ENCODE results near the gene OVCA2. TPM values are rescaled to one million over a fixed set of nuclear protein-coding genes. Genes with fewer than 3 reads are reported as not detected.

The OVCA2 gene
- total RNA-seq, 1 donor from 2014 or later: 69.0 TPM

DNA sequence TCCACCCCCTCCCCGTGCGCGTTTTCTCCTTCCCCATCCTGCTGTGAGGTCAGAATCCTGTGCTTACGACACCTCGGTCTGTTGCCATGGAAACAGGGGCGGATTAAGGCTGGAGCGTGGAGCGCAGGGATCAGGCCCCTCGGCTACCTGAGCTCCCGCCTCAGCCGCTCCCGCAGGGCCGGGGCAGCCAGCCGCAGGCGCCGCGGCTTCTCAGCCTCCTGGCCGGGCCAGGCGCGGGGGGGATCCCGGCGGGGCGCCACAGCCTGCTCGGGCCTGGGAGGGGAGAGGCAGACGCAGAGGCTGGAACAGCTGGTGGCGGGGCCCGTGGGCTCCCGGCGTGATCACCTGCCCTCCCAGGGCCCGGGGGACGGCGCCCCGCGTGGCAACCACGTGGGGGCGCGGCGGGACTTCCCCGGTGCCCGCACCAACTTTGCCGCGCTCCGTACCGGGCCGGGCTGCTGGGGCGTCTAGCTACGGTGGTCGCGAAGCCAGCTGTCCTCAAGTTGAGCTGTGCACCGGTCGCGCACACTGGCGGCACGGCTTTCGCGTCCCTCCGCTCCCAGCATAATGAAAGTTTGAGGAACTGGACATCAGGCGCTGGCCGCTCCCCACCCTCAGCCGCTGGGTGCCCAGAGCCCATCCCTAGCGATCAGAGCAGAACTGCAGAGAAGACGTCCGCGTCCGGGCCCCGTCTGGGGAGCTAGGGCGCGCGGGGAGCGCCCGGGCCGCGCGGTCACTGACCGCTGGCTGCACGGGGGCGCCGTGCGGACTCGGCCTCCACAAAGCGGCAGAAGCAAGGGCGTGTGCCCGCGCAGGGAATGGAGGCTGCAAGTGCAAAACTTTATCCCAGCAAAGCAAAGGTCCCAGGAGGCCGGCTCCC is 17.9 kb upstream of the OVCA2 start:
- Histone ChIP-seq H3K4me3 (ENCODE audit: low read depth, low read length) (peak overlapping the region; percentile 43), H3K27me3 (ENCODE audit: control insufficient read depth, insufficient read depth, low read length) (peaks cover 10% of the 10 kb centered on the region), H3K36me3 (ENCODE audit: control insufficient read depth, insufficient read depth, low read length) (no peaks in the 10 kb centered on the region)
- TF ChIP-seq, protein P1, sequence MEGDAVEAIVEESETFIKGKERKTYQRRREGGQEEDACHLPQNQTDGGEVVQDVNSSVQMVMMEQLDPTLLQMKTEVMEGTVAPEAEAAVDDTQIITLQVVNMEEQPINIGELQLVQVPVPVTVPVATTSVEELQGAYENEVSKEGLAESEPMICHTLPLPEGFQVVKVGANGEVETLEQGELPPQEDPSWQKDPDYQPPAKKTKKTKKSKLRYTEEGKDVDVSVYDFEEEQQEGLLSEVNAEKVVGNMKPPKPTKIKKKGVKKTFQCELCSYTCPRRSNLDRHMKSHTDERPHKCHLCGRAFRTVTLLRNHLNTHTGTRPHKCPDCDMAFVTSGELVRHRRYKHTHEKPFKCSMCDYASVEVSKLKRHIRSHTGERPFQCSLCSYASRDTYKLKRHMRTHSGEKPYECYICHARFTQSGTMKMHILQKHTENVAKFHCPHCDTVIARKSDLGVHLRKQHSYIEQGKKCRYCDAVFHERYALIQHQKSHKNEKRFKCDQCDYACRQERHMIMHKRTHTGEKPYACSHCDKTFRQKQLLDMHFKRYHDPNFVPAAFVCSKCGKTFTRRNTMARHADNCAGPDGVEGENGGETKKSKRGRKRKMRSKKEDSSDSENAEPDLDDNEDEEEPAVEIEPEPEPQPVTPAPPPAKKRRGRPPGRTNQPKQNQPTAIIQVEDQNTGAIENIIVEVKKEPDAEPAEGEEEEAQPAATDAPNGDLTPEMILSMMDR (IDR thresholded peaks at IDR 0.05; ENCODE audit: insufficient read depth, low read length, severe bottlenecking): no peak
- no peak for FAIRE-seq
- DNase-seq (ENCODE audit: low read depth): no peak

- H3K36me3 ChIP-seq (ENCODE audit: control insufficient read depth, insufficient read depth, low read length): no peaks in the 10 kb centered on the region
- no peak for DNase-seq (ENCODE audit: low read depth)
- TF ChIP-seq, protein P1 (IDR thresholded peaks at IDR 0.05; ENCODE audit: insufficient read depth, low read length, severe bottlenecking): no peak
- H3K4me3 ChIP-seq (ENCODE audit: low read depth, low read length): peak overlapping the region; percentile 43
- FAIRE-seq: no peak
- H3K27me3 ChIP-seq (ENCODE audit: control insufficient read depth, insufficient read depth, low read length): peaks cover 10% of the 10 kb centered on the region
Measured at GRCh38 chr17:2024572-2025219, 17.1 kb upstream of the OVCA2 start.

DNA sequence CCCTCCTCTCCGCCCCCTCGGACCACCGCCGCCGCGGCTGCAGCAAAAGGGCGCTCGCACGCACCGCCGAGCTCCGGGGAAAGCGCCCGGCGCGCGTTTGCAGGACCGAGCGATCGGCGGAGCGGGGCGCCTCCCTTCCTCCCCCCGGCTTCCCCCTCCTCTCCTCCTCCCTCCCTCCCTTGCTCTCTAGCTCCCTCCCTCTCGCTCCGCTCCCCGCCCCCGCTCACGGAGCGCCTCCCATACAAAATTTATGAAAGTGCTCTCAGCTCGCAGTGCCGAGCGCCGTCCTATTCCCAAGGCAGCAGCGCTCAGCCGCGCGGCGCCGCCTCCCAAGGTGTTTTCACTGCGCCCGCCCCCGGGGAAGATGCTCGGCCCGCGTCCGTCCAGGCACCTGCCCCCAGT is 16.6 kb upstream of the OVCA2 start, which contains the start of gene RTN4RL1:
RTN4RL1 (minus strand) TSS at position 115 of the 402 bp plus-strand sequence. CDS start 469 bp downstream, outside the sequence.
- FAIRE-seq (no peak), DNase-seq (ENCODE audit: low read depth) (peak; percentile 68)
- Histone ChIP-seq H3K4me3 (ENCODE audit: low read depth, low read length) (peak within 1 kb of the TSS; percentile 43), H3K36me3 (ENCODE audit: control insufficient read depth, insufficient read depth, low read length) (no peaks in the 10 kb centered on the region), H3K27me3 (ENCODE audit: control insufficient read depth, insufficient read depth, low read length) (peaks cover 9% of the 10 kb centered on the region)
- TF ChIP-seq, protein P1 (IDR thresholded peaks at IDR 0.05; ENCODE audit: insufficient read depth, low read length, severe bottlenecking): peak; percentile 6

DNA sequence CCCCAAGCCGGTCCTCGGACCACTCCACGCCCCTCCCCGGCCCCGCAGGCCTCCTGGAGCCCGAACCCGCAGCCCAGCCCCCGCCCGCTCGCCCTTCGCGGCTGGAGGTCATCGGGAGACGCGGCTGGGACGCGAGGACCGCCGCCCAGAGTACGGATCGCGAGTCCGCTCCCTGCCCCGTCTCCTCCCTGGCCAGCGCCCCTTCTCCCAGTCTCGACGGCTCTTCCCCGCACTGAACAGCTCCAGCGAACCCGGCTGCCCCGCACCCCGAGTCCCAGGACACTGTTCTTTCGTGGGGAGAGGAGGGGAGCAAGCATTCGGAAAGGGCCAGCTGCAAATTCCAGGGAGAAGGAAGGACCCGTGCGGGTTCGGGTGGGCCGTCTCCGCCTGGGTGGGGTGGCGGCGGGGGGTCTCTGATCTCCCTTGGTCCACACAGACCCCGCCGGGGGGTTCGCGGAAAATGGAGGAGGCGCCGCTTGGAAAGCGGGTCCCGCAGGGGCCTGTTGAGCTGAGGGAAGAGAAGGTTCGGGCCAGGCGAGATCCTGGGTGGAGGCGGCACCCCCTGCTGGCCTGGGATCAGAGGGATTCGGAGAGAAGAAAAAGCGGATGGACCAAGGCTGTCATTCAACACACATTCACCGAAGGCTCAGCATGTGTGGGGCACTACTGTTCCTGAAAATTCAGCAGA is 16.1 kb upstream of the OVCA2 start:
- Histone ChIP-seq H3K36me3 (ENCODE audit: control insufficient read depth, insufficient read depth, low read length) (no peaks in the 10 kb centered on the region), H3K4me3 (ENCODE audit: low read depth, low read length) (peak overlapping the region; percentile 43), H3K27me3 (ENCODE audit: control insufficient read depth, insufficient read depth, low read length) (peaks cover 7% of the 10 kb centered on the region)
- peak; percentile 55 for DNase-seq (ENCODE audit: low read depth)
- no peak for FAIRE-seq
- TF ChIP-seq, protein P1 (IDR thresholded peaks at IDR 0.05; ENCODE audit: insufficient read depth, low read length, severe bottlenecking): peak; percentile 91

GRCh38 chr17:2027528-2028233 is 14.1 kb upstream of the OVCA2 start:
- FAIRE-seq: no peak
- TF ChIP-seq, protein P1 (IDR thresholded peaks at IDR 0.05; ENCODE audit: insufficient read depth, low read length, severe bottlenecking): no peak
- no peak for DNase-seq (ENCODE audit: low read depth)

More at GRCh38 chr17:2027528-2028233, 14.1 kb upstream of the OVCA2 start:
- peaks cover 5% of the 10 kb centered on the region for H3K27me3 ChIP-seq (ENCODE audit: control insufficient read depth, insufficient read depth, low read length)
- H3K4me3 ChIP-seq (ENCODE audit: low read depth, low read length): no peak overlapping the region
- H3K36me3 ChIP-seq (ENCODE audit: control insufficient read depth, insufficient read depth, low read length): no peaks in the 10 kb centered on the region

Data from bronchial epithelial cell (primary cell).